ENCODE data around the gene LPCAT1. TPM values are rescaled to one million over a fixed set of nuclear protein-coding genes. Genes with fewer than 3 reads are reported as not detected.
"Not testable (repeated sequence)": the region's sequence is repeated elsewhere in the genome, so short reads cannot be mapped to it uniquely, and the experiment has no call there.

LPCAT1 gene
- total RNA-seq, 1 donor from 2014 or later = 11.5 TPM

DNA sequence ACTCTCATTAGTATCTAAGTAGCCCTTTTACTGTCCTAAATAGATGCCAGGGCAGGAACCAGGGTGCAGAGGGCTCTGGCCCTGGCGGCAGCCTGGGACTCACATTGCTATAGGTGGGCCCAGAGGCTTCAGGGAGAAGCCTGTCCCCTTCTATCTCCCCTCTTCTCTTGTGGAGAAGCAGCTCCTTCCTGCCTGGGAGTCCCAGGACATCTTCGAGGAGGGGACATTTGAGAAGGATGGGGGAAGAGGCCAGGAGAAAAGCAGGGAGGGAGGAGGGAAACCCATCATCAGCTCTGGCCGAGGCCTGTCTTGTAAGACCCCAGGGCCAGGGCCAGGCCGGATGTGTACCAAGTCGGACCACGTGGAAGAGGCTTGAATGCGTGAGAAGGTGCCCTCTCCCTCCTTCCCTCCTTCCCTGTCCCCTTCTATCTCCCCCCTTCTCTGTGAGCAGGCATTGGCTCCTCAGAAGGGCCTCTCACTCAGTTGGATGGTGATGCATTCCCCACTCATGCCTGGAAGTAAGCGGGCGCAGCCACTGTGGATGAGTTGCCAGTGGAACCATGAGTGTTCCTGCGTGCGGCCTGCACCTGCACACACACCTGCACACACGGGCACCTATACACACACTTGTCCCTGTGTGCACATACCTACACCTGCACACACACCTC, 20.7 kb upstream of the LPCAT1 start:
- intact Hi-C loops (cut with DNase I) = no loop called here
- DNase-seq = no peak
- ATAC-seq (ENCODE audit: poor library complexity) = no peak

GRCh38 chr5:1543398-1544293, 19.9 kb upstream of the LPCAT1 start:
- no peak for DNase-seq
- intact Hi-C loops (cut with DNase I) = no loop called here
- ATAC-seq (ENCODE audit: poor library complexity) = no peak

DNA sequence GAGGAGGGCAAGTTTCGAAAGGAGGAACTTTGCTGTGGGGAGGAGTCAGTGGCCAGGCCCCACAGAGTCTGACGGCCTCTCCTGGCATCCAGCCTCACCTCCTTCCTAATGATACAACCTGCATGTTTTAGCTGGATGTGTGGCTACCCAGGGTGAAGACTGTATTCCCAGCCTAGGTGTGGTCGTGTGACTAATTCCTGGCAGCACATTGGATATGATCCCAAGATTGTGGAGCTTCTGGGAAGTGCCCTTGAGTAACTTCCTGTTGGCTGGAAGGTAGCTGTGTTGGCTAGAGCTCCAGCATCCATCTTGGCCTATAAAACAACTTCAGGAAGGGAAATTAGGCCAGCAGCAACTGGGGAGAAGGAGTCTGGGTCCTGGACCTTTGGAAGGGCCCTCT, 19.0 kb upstream of the LPCAT1 start:
- ATAC-seq (ENCODE audit: poor library complexity) (peak; percentile 70), DNase-seq (no peak)
- intact Hi-C loops (cut with DNase I) = no loop called here

GRCh38 chr5:1541702-1542400, 18.1 kb upstream of the LPCAT1 start:
- DNase-seq = peak; percentile 28
- no peak for ATAC-seq (ENCODE audit: poor library complexity)
- intact Hi-C loops (cut with DNase I) = no loop called here

GRCh38 chr5:1540831-1541701, 17.3 kb upstream of the LPCAT1 start:
- DNase-seq (peak; percentile 15), ATAC-seq (ENCODE audit: poor library complexity) (no peak)
- intact Hi-C loops (cut with DNase I) = no loop called here

- DNase-seq = peak; percentile 29
- ATAC-seq (ENCODE audit: poor library complexity) = no peak
- intact Hi-C loops (cut with DNase I) = no loop called here
These were observed 16.4 kb upstream of the LPCAT1 start for GRCh38 chr5:1540166-1540565.

DNA sequence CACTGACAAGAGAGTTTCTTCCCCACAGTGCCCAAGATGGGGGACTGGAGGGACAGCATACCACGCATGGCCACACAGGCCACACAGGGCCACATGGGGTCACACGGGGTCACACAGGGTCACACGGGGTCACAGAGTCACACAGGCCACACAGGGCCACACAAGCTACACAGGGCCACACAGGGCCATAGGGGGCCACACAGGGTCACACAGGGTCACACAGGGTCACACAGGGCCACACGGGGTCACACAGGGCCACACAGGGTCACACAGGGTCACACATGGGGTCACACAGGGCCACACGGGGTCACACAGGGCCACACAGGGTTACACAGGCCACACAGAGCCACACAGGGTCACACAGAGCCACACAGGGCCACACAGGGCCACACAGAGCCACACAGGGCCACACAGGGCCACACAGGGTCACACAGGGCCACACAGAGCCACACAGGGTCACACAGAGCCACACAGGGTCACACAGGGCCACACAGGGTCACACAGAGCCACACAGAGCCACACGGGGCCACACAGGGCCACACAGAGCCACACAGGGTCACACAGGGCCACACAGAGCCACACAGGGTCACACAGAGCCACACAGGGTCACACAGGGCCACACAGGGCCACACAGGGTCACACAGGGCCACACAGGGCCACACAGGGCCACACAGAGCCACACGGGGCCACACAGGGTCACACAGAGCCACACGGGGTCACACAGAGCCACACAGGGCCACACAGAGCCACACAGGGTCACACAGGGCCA, 15.8 kb upstream of the LPCAT1 start:
- DNase-seq = peak; percentile 34
- intact Hi-C loops (cut with DNase I); ATAC-seq (ENCODE audit: poor library complexity): not testable (repeated sequence)

DNA sequence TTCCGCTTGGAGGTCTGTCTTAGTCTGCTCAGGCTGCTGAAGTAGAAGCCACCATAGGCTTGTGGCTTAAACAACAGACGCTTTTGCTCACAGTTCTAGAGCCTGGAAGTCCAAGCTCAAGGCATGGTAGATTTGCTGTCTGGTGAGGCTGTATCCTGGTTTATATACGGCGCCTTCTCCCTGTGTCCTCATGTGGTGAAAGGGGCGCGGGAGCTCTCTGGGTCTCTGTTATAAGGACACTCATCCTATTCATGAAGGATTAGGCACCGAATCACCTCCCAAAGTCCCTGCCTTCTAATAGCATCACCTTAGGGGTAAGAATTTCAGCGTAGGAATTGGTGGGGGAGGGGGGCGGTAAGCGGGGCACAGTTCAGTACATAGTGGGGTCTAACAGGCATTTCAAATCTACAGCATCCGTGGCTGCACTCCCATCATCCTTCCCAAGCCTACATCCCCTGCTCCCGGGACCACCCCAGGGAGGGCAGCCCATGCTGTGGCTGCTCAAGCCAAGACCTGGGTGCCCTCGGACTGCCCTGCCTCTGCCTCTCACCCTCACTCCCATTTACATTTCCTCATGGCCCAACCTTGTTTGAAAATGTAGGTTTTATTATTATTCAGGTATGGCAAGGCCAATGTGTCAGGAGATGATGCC, 15.1 kb upstream of the LPCAT1 start:
- intact Hi-C loops (cut with DNase I) = no loop called here
- DNase-seq (peak; percentile 22), ATAC-seq (ENCODE audit: poor library complexity) (no peak)

- DNase-seq = peak; percentile 33
- ATAC-seq (ENCODE audit: poor library complexity) = no peak
- intact Hi-C loops (cut with DNase I) = no loop called here
These were observed 14.5 kb upstream of the LPCAT1 start for GRCh38 chr5:1538276-1538675.

- intact Hi-C loops (cut with DNase I) = no loop called here
- ATAC-seq (ENCODE audit: poor library complexity) = no peak
- peak; percentile 17 for DNase-seq
These were observed 13.9 kb upstream of the LPCAT1 start for GRCh38 chr5:1537603-1538154.

DNA sequence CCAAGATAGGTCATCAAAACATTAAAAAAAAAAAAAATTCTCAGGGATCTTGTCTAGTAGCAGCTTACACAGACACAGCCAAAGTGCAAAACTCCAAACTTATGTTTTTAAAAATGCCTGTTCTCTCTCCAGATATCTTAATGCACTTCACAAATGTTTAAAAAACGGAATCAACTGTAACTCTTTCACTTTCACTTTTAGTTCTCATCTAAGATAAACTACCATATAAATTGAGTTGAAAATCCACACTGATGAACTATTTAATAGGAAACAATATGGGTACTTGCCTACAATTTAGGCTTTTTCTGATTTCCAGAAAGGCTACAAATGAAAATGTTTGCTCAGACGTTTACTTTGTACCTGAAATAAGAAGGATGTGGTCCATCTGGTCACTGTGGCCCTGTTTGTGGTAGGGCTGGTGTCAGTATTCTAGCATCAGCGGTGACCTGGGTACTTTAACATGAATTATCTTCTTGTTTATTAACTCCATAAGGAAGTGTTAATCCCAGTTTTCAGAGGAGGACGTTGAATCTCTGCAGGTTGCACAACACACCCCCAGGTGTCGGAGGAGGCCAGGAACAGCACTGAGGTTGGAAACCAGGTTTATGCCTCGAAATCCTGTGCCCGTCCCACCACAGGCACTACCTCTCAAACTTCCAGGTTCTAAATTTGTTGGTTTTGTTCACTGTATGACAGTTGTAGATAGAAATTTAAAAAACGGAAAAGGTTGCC, 13.3 kb upstream of the LPCAT1 start:
- DNase-seq (no peak), ATAC-seq (ENCODE audit: poor library complexity) (no peak)
- intact Hi-C loops (cut with DNase I) = no loop called here

GRCh38 chr5:1536322-1536845, 12.6 kb upstream of the LPCAT1 start:
- DNase-seq (peak; percentile 34), ATAC-seq (ENCODE audit: poor library complexity) (no peak)
- intact Hi-C loops (cut with DNase I) = no loop called here

- intact Hi-C loops (cut with DNase I) = no loop called here
- ATAC-seq (ENCODE audit: poor library complexity) (no peak), DNase-seq (no peak)
These were observed 11.9 kb upstream of the LPCAT1 start for GRCh38 chr5:1535646-1536045.

DNA sequence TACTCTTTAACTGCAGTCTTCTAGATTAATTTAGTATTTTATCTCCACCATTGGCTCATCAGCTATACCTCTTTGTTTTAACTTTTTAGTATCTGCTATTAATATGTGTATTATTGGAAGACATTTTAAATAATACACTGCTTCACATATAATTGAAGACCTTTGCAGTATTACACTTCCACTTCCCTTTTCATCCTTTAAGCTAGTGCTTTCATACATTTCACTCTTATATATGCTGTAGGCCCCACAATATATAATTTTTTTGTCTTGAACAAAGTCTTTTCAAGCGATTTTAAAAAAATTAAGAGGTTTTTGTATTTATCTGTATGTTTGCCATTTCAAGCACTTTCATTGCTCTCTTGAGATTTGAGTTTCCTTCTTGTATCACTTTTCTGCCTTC, 8.6 kb upstream of the LPCAT1 start:
- intact Hi-C loops (cut with DNase I) = no loop called here
- ATAC-seq (ENCODE audit: poor library complexity) (no peak), DNase-seq (no peak)

- DNase-seq = no peak
- intact Hi-C loops (cut with DNase I) = no loop called here
These were observed 5.7 kb upstream of the LPCAT1 start for GRCh38 chr5:1529498-1529897.

GRCh38 chr5:1527533-1528205, 3.9 kb upstream of the LPCAT1 start:
- intact Hi-C loops (cut with DNase I) = no loop called here
- DNase-seq (peak; percentile 32), ATAC-seq (ENCODE audit: poor library complexity) (no peak)

More at GRCh38 chr5:1529498-1529897, 5.7 kb upstream of the LPCAT1 start:
- ATAC-seq (ENCODE audit: poor library complexity) = no peak
